Right ventricle myocardium superior (tissue), 1 donor: ENCODE results near the gene SRGAP3. TPM values are rescaled to one million over a fixed set of nuclear protein-coding genes. Genes with fewer than 3 reads are reported as not detected.
A peak's percentile ranks its signal among the peaks of the same experiment; 100 is the strongest.

Source experiments
- ATAC-seq: fragments of 200-7000 bp; cut with Tn5 transposase; one replicate; pipeline ENCODE4 v1.9.1; 2020; ENCODE audit warnings: mild to moderate bottlenecking; ENCODE audit not compliant: poor library complexity
- DNase-seq: peaks from one replicate; pipeline ENCODE4 v3.0.0-alpha.2; 2020
- intact Hi-C: fragments of 100-400 bp; cut with DNase I; formaldehyde crosslinking; loops from one replicate; pipeline ENCODE4 v1.11.2; 2022
- total RNA-seq: library from RNA; stranded (reverse); fragmentation: NEBNext Ultra II Directional; extraction: Animal tissue kit (Norgen Biotek cat#: 25700); gene quantifications from one replicate; pipeline ENCODE4 v1.2.1, GENCODE V29; 2021
- donor health status: DM: no; HTN: yes; CAD: no; lungs with severe emphysema.

The SRGAP3 gene
- total RNA-seq, 1 donor from 2014 or later, result 5.1 TPM

- intact Hi-C loops, result no loop called here
- ATAC-seq (no peak), DNase-seq (no peak)
Observed at GRCh38 chr3:9231471-9231870, 18.0 kb downstream of the SRGAP3 start.

DNA sequence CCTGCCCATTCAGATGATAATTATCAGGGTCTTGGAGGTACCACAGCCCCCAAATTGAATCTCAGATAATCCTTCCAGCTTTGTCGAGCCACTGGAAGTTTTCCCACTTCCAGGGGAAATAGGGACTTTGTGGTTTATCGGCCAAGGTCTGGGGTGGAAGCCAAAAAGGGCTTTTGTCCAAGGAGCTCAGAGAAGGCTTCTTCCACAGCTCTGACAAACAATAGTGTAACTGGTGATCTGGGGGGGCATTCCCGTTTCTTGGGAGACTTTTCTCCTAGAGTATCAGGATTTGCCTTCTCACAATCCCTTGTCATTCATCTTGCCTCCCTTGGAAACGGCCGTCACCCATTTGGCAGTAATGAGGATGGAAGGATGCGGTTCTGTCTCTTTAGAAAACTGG, 18.4 kb downstream of the SRGAP3 start:
- DNase-seq (no peak), ATAC-seq (no peak)
- intact Hi-C loops, result no loop called here

DNA sequence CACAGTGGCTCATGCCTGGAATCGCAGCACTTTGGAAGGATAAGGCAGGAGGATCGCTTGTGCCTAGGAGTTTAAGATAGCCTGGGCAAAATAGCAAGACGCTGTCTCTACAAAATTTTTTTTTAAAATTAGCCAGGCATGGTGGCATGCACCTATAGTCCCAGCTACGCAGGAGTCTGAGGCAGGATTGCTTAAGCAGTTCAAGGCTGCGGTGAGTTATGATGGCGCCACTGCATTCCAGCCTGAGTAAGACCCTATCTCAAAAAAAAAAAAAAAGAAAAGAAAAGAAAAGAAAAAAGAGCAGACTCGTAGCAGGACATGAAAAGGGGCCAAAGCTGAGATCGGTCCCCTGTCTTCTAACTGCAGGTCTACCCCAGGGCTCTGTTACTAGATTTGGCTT, 18.9 kb downstream of the SRGAP3 start:
- no peak for ATAC-seq
- intact Hi-C loops, result no loop called here
- DNase-seq, result no peak

DNA sequence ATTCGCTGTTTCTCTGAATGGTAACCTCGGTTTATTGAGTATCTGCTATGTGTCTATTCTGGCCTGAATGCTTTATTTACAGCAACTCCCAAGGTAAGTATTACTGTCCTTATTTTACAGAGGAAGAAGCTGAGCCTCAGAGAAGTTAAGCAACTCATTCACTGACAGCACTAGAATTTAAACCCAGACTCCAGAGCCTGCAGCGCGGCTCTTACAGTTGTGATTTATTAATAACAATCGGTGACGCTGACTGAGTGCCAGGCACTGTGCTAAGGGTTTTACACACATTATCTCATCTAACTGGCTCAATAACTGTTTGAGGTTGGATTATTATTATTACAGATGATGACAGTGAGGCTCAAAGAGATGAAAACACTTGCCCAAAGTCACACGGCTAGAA, 19.6 kb downstream of the SRGAP3 start:
- intact Hi-C loops, result no loop called here
- DNase-seq, result no peak
- ATAC-seq, result no peak

- intact Hi-C loops, result no loop called here
- DNase-seq (no peak), ATAC-seq (peak; percentile 29)
Observed at GRCh38 chr3:9229325-9229724, 20.1 kb downstream of the SRGAP3 start.

DNA sequence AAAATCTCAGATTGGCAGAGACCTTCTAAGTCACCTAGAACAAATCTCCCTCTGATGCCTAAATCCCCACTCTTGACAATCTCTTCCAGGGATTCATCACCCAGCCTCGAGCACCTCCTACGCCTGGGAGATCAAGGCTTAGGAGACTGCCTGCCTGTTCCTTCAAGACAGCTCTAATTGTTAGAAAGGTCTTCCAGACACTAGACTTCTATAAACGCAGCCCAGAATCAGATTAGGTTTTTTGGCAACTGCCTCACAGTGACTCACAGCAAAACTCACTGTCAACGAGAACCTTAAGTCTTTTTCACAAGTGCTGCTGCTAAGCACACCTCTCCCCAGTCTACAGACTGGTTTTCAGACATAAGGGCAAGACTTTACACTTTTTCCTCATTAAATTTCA, 23.1 kb downstream of the SRGAP3 start:
- no peak for ATAC-seq
- intact Hi-C loops, result no loop called here

DNA sequence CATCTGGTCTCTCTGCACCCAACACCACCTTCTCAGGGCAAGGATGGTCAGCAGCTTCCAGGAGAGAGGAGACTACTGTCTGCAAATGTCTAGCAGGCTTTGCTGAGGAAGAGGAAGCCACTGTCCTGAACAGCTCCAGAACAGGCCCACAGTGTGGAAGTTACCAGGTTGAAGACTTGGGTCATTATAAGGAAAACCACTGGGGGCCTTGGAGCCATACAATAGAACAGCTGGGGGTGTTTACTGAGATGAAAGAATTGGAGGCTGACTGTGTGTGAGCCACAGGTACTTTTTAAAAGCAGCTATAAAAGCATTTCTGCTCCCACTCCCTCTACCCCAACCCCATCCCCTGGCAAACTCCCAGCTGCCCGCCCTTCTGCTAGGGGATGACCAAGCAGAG, 24.2 kb downstream of the SRGAP3 start:
- DNase-seq (no peak), ATAC-seq (no peak)
- intact Hi-C loops, result no loop called here

More for the DNA sequence above, 23.1 kb downstream of the SRGAP3 start:
- no peak for DNase-seq

- no peak for ATAC-seq
- no peak for DNase-seq
- intact Hi-C loops, result no loop called here
Observed at GRCh38 chr3:9224490-9224889, 25.0 kb downstream of the SRGAP3 start.

- ATAC-seq (no peak), DNase-seq (no peak)
- intact Hi-C loops, result no loop called here
Observed at GRCh38 chr3:9223672-9224071, 25.8 kb downstream of the SRGAP3 start.

DNA sequence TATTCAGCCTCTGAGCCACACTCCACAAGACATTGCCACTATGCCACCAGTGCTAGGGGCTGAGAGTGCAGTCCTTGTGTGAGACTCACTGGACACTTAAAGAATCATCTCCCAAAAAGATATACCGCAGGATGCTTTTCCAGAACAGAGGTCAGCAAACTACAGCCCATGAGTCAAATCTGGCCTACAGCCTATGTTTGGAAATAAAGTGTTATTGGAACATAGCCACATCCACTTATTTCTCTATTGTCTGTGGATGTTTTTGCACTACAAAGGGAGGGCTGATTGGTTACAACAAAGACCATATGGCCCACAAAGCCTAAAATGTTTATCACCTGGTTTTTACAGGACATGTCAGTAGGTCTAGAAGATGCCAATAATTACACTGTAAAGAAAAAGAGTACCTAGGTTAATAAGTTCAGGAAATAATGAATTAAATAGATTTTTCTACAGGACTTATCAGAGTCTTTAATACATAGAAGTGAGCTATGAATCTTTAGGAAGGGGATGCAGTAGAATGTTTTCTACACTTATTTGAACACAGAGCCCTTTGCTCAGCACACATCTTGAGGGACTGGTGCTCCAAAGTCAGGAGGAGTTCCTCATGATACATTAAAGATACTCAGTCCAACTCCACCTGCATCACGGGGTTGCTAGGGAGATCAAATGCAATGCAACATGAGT, 26.3 kb downstream of the SRGAP3 start:
- intact Hi-C loops, result no loop called here
- DNase-seq, result no peak
- no peak for ATAC-seq

GRCh38 chr3:9222049-9222448, 27.4 kb downstream of the SRGAP3 start:
- intact Hi-C loops, result no loop called here
- DNase-seq (no peak), ATAC-seq (no peak)

GRCh38 chr3:9218514-9218846, 31.0 kb downstream of the SRGAP3 start:
- intact Hi-C loops, result no loop called here
- ATAC-seq (no peak), DNase-seq (no peak)

DNA sequence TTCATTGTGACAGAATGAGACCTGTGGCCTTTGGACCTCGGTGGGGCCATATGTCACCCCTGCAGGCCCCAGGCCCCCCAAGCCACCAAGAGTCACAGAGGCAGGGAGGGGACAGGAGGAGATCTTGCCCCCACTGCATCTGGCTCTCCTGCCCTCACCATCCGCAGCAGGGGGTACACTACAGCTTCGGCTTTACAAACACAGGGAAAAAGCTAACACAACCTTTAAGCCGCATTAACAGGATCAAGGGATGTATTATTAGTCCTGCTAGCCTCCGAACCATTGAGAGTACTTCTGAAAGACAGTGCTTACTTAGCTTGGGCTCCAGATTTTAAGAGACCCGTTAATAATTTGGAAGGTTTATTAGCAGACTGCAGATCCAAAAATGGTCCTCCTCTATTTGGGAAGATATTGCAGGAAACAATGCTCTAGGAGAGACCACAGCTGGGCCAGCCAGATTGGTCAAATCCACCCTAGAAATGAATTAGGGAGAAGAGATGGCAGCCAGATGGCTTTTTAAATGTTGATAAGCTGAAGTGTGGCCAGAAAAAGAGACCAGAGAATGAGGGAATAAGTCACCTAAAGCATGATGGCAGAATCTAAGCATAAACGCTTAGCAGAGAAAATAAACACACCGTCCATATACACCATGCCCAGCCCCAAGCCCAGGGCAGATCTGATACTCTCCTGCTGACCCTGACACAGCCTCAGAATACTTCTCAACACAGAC, 31.5 kb downstream of the SRGAP3 start:
- intact Hi-C loops, result no loop called here
- ATAC-seq (no peak), DNase-seq (no peak)

DNA sequence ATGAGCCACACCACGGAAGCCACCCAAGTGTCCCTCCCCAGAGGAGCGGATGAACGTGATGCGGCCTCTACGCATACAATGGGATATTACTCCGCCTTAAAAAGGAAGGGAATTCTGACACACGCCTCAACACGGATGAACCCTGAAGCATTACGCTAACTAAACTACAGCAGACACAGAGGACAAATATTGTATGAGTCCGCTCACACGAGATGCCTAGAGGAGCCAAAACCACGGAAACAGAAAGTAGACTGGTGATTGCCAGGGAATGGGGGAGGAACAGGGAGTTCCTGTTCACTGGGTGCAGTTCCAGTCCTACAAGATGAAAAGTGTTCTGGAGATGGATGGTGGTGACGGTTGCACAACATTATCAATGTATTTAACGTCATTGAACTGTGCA, 32.7 kb downstream of the SRGAP3 start:
- DNase-seq, result no peak
- ATAC-seq, result no peak
- intact Hi-C loops, result no loop called here

GRCh38 chr3:9214599-9214998, 34.8 kb downstream of the SRGAP3 start:
- ATAC-seq, result no peak
- DNase-seq, result no peak
- intact Hi-C loops, result no loop called here

- no peak for ATAC-seq
- no peak for DNase-seq
- intact Hi-C loops, result no loop called here
Observed at GRCh38 chr3:9214185-9214584, 35.3 kb downstream of the SRGAP3 start.

GRCh38 chr3:9213019-9213634, 36.3 kb downstream of the SRGAP3 start:
- intact Hi-C loops, result no loop called here
- DNase-seq (no peak), ATAC-seq (no peak)

GRCh38 chr3:9211155-9211950, 38.1 kb downstream of the SRGAP3 start:
- intact Hi-C loops, result no loop called here
- ATAC-seq, result no peak
- DNase-seq, result no peak

DNA sequence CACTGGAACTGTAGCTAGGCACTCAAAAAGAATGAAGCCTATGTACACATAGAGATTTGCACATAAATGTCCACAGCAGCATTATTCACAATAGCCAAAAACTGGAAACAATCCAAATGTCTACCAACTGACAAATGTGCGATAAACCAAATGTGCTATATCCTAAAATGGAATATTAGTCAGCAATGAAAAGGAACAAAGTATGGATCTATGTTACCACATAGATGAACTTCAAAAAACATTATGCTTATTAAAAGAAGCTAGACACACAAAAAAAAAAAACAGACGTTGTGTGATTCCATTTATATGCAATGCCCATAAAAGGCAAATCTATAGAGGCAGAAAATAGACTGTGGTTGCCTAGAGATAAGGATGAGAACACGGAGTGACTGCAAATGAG, 39.7 kb downstream of the SRGAP3 start:
- no peak for DNase-seq
- intact Hi-C loops, result no loop called here

More for the DNA sequence above, 39.7 kb downstream of the SRGAP3 start:
- ATAC-seq, result no peak
